PC-3 (cell line): ENCODE data around the gene HRG. TPM values are rescaled to one million over a fixed set of nuclear protein-coding genes. Genes with fewer than 3 reads are reported as not detected.

ENCODE experiments used
- ATAC-seq: fragments of 200-7000 bp; cut with Tn5 transposase; 2 replicates; pipeline ENCODE4 v1.9.1; 2020; ENCODE audit warnings: mild to moderate bottlenecking, moderate library complexity
- BruUV-seq: library from RNA; stranded (reverse); fragments of 400-500 nt; replicated peaks from 2 replicates; lab custom pipeline; 2021; lab: Mats Ljungman, UMichigan
- CTCF ChIA-PET: fragments of 300-600 bp; sonication (Branson Sonifier 250); formaldehyde crosslinking; loops from one replicate; lab custom pipeline; 2022; ENCODE audit warnings: antibody characterized with exemption; lab: Charles Lee
- POLR2A ChIA-PET: fragments of 300-600 bp; sonication (Branson Sonifier 250); formaldehyde crosslinking; loops from one replicate; lab custom pipeline; 2022; ENCODE audit warnings: antibody characterized with exemption; ENCODE audit not compliant: unreplicated experiment; lab: Charles Lee
- DNase-seq: peaks from one replicate; pipeline ENCODE4 v3.0.0-alpha.2; 2015
- H2AFZ ChIP-seq: fragments of 300-600 bp; sonication (generic); 2 replicates; pipeline ENCODE4 v1.6.0; 2016; ENCODE audit warnings: antibody characterized with exemption, low read length
- H3F3A ChIP-seq: fragments of 300-600 bp; sonication (generic); one replicate; pipeline ENCODE4 v1.6.0; 2017; ENCODE audit warnings: antibody characterized with exemption, low read length, control low read depth, mild to moderate bottlenecking; ENCODE audit not compliant: unreplicated experiment
- H3K27ac ChIP-seq: fragments of 300-600 bp; sonication (generic); 2 replicates; pipeline ENCODE4 v1.5.1; 2016; ENCODE audit warnings: mild to moderate bottlenecking, low read length
- H3K27me3 ChIP-seq: fragments of 300-600 bp; sonication (generic); 2 replicates; pipeline ENCODE4 v1.6.1; 2016; ENCODE audit warnings: low read length, mixed read lengths
- H3K36me3 ChIP-seq: fragments of 300-600 bp; sonication (generic); 2 replicates; pipeline ENCODE4 v1.6.1; 2016; ENCODE audit warnings: low read depth, mixed run types, low read length, mixed read lengths
- H3K4me1 ChIP-seq: fragments of 300-600 bp; sonication (generic); 2 replicates; pipeline ENCODE4 v1.5.1; 2016; ENCODE audit warnings: low read length; ENCODE audit not compliant: insufficient read depth
- H3K4me2 ChIP-seq: fragments of 300-600 bp; sonication (generic); 2 replicates; pipeline ENCODE4 v1.6.0; 2016; ENCODE audit warnings: low read length
- H3K4me3 ChIP-seq: fragments of 300-600 bp; sonication (generic); 2 replicates; pipeline ENCODE4 v1.5.1; 2016; ENCODE audit warnings: mild to moderate bottlenecking, low read length, mixed read lengths
- H3K79me2 ChIP-seq: fragments of 300-600 bp; sonication (generic); 2 replicates; pipeline ENCODE4 v1.6.1; 2017; ENCODE audit warnings: low read length, mixed read lengths
- H3K9ac ChIP-seq: fragments of 300-600 bp; sonication (generic); 2 replicates; pipeline ENCODE4 v1.6.0; 2016; ENCODE audit warnings: mild to moderate bottlenecking, low read length
- H3K9me2 ChIP-seq: fragments of 300-600 bp; sonication (generic); replicated peaks from 2 replicates; pipeline ENCODE4 v1.6.1; 2016; ENCODE audit warnings: mixed run types, low read length, mixed read lengths
- H3K9me3 ChIP-seq: fragments of 300-600 bp; sonication (generic); 2 replicates; pipeline ENCODE4 v1.6.1; 2016; ENCODE audit warnings: low read length, mixed read lengths
- H4K20me1 ChIP-seq: fragments of 300-600 bp; sonication (generic); 2 replicates; pipeline ENCODE4 v1.6.1; 2016; ENCODE audit warnings: low read length, mixed read lengths
- EZH2 ChIP-seq: fragments of 300-600 bp; sonication (generic); IDR thresholded peaks from one replicate; pipeline ENCODE4 v1.6.1; 2017; ENCODE audit warnings: antibody characterized with exemption, mild to moderate bottlenecking, low read length; ENCODE audit not compliant: unreplicated experiment
- EZH2phosphoT487 ChIP-seq: fragments of 300-600 bp; sonication (generic); IDR thresholded peaks from 2 replicates; pipeline ENCODE4 v1.6.1; 2018; ENCODE audit warnings: mild to moderate bottlenecking, antibody characterized with exemption, low read length, borderline replicate concordance
- intact Hi-C: fragments of 100-400 bp; cut with micrococcal nuclease; formaldehyde crosslinking; loops from 2 replicates; pipeline ENCODE4 v1.9.0; 2023
- total RNA-seq: library from RNA; depleted of rRNA; stranded (reverse); fragments of >200 nt; gene quantifications from 2 replicates; pipeline ENCODE4 v1.2.3, GENCODE V29; 2014
- TF ChIP-seq, protein P1 (sequence below): fragments of 300-600 bp; sonication (generic); conservative IDR thresholded peaks from 2 replicates; pipeline ENCODE4 v1.5.1; 2017; ENCODE audit warnings: antibody characterized with exemption, low read depth, mild to moderate bottlenecking, low read length

HRG gene
- total RNA-seq, 1 experiment from 2014 or later = not detected

DNA sequence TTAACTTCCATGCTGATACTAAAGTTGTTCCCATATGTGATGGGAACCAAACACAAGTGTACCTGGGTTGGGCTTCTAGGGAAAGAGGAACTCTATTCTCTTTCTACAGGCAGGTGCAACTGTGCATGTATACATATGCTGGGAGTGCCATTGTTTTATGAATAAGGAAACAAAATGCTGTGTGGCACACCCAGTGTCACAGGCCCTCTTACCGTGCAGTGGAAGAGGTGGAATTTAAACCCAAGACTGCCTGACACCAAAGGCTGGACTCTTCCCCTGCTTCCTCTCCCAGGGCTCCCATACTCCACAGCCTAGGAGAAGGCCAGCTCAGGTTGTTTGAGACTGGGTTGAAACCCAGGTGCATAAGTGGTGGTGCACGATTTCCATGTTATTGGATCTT, 27.6 kb upstream of the HRG start:
- Histone ChIP-seq H3K27me3 (no peaks in the 10 kb centered on the region), H3K36me3 (no peaks in the 10 kb centered on the region), H3K4me2 (no peak overlapping the region), H3K27ac (no peak overlapping the region), H3K4me3 (no peak overlapping the region), H3F3A (no peaks in the 10 kb centered on the region), H3K9ac (no peak overlapping the region), H4K20me1 (no peaks in the 10 kb centered on the region), H3K4me1 (peaks cover 2% of the 10 kb centered on the region), H2AFZ (no peak overlapping the region), H3K9me2 (no peaks in the 10 kb centered on the region), H3K79me2 (no peaks in the 10 kb centered on the region), H3K9me3 (no peaks in the 10 kb centered on the region)
- TF ChIP-seq EZH2 = no peak
- TF ChIP-seq EZH2phosphoT487 = no peak
- TF ChIP-seq, protein P1, sequence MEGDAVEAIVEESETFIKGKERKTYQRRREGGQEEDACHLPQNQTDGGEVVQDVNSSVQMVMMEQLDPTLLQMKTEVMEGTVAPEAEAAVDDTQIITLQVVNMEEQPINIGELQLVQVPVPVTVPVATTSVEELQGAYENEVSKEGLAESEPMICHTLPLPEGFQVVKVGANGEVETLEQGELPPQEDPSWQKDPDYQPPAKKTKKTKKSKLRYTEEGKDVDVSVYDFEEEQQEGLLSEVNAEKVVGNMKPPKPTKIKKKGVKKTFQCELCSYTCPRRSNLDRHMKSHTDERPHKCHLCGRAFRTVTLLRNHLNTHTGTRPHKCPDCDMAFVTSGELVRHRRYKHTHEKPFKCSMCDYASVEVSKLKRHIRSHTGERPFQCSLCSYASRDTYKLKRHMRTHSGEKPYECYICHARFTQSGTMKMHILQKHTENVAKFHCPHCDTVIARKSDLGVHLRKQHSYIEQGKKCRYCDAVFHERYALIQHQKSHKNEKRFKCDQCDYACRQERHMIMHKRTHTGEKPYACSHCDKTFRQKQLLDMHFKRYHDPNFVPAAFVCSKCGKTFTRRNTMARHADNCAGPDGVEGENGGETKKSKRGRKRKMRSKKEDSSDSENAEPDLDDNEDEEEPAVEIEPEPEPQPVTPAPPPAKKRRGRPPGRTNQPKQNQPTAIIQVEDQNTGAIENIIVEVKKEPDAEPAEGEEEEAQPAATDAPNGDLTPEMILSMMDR = no peak
- BruUV-seq = no TSS peak
- no peak for DNase-seq
- POLR2A ChIA-PET = no interaction called here
- CTCF ChIA-PET = no interaction called here
- intact Hi-C loops = no loop called here
- ATAC-seq = no peak

DNA sequence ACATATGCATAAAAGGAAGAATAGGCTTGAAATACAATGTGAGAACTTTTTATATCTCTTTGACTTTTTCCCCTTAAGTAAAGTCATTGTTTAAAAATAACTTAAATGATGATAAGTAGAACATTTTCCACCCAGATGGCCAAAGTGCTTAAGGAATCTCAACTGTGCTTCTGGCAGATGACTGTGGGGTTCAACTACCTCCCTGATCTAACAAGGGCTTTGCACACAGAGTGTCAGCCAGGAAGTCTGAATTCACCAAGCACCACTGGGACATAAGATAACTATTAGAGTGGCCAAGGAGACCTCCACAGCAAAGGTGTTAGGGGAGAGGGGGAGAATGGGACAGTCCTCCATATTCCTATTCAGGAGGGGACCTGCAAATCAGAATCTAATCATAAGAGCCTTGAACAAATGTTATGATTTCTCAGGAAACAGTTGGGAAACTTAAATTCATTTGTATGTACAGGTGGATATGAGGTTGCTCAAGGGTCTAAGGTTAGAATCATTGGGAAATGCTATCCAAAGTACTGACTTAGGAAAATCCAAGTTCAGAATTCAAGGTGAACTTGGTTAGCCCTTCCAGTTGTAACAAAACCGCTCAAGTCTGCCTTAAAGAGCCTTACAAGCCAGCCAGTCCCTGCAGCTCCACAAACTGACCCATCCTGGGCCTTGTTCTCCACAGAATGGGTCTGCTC, 25.9 kb upstream of the HRG start, which contains the start of gene FETUB:
FETUB (plus strand) TSS at position 622 of the 695 bp plus-strand sequence; CDS start at position 684, 62 bp downstream.
- H3K9me3 ChIP-seq = no peaks in the 10 kb centered on the region
- H3K4me2 ChIP-seq = no peak within 1 kb of the TSS
- TF ChIP-seq EZH2 (no peak), EZH2phosphoT487 (no peak)
- TF ChIP-seq, protein P1 = no peak
- no peaks in the 10 kb centered on the region for H3F3A ChIP-seq
- BruUV-seq = no TSS peak
- ChIA-PET CTCF (no interaction called here), POLR2A (no interaction called here)
- no peaks in the 10 kb centered on the region for H3K27me3 ChIP-seq
- H3K27ac ChIP-seq = no peak within 1 kb of the TSS
- no peaks in the 10 kb centered on the region for H3K9me2 ChIP-seq
- no peak for DNase-seq
- ATAC-seq = no peak
- H3K4me1 ChIP-seq = peaks cover 15% of the 10 kb centered on the region
- H3K4me3 ChIP-seq = no peak within 1 kb of the TSS
- 0 out of 2 replicates have a peak within 1 kb of the TSS, but pooled peaks have one; percentile 3 for H2AFZ ChIP-seq
- no peaks in the 10 kb centered on the region for H3K79me2 ChIP-seq
- intact Hi-C loops = no loop called here
- no peaks in the 10 kb centered on the region for H4K20me1 ChIP-seq
- H3K9ac ChIP-seq = no peak within 1 kb of the TSS
- H3K36me3 ChIP-seq = no peaks in the 10 kb centered on the region

DNA sequence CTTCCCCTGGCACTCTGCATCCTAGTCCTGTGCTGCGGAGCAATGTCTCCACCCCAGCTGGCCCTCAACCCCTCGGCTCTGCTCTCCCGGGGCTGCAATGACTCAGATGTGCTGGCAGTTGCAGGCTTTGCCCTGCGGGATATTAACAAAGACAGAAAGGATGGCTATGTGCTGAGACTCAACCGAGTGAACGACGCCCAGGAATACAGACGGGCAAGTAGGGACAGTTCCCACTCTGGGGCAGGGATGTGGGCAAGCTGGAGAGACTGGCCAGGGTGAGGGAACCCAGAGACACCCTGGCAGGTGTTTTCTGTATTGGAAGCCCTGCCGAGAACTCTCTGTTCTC, 25.4 kb upstream of the HRG start:
- no peak overlapping the region for H3K27ac ChIP-seq
- peaks cover 18% of the 10 kb centered on the region for H3K4me1 ChIP-seq
- no peak overlapping the region for H3K4me2 ChIP-seq
- no peak overlapping the region for H3K4me3 ChIP-seq
- no peaks in the 10 kb centered on the region for H3K9me2 ChIP-seq
- H3F3A ChIP-seq = no peaks in the 10 kb centered on the region
- H3K79me2 ChIP-seq = no peaks in the 10 kb centered on the region
- POLR2A ChIA-PET = no interaction called here
- H3K36me3 ChIP-seq = no peaks in the 10 kb centered on the region
- no TSS peak for BruUV-seq
- TF ChIP-seq EZH2 = no peak
- TF ChIP-seq, protein P1 = no peak
- no peak for TF ChIP-seq EZH2phosphoT487
- CTCF ChIA-PET = no interaction called here
- no peaks in the 10 kb centered on the region for H4K20me1 ChIP-seq
- H3K9me3 ChIP-seq = no peaks in the 10 kb centered on the region
- DNase-seq = peak; percentile 64
- ATAC-seq = peak; percentile 40; the same call in 1 of the 2 replicates
- H3K27me3 ChIP-seq = no peaks in the 10 kb centered on the region
- H3K9ac ChIP-seq = no peak overlapping the region
- 0 out of 2 replicates have a peak overlapping the region, but pooled peaks have one; percentile 3 for H2AFZ ChIP-seq
- intact Hi-C loops = no loop called here
